Breast epithelium (tissue), 4 donors: ENCODE measurements around the gene ZNF789. TPM values are rescaled to one million over a fixed set of nuclear protein-coding genes. Genes with fewer than 3 reads are reported as not detected.

ENCODE experiments used
- DNase-seq, 2 donors: peaks; one replicate each; pipeline ENCODE4 v3.0.0-alpha.2; 2019; ENCODE audit warnings: low spot score in 2 of 2
- H3K27ac ChIP-seq, 2 donors: fragments of 200-600 bp; sonication (generic) in 1 of 2; one replicate each; pipeline ENCODE4 v1.5.1; 2016 to 2019; ENCODE audit warnings: mild to moderate bottlenecking in 1 of 2
- H3K27me3 ChIP-seq, 2 donors: fragments of 200-600 bp; sonication (generic) in 1 of 2; one replicate each; pipeline versions ENCODE4 v1.5.1 to v1.6.0; 2017 to 2019; ENCODE audit warnings: control low read depth in 1 of 2, mild to moderate bottlenecking in 1 of 2
- H3K36me3 ChIP-seq: fragments of 200-600 bp; one replicate; pipeline ENCODE4 v1.5.1; 2019
- H3K4me1 ChIP-seq, 2 donors: fragments of 200-600 bp; sonication (generic); one replicate each; pipeline ENCODE4 v1.5.1; 2016 to 2019; ENCODE audit warnings: control low read depth in 1 of 2
- H3K4me3 ChIP-seq, 3 donors: fragments of 200-600 bp; sonication (generic); 1 replicate in 2 of 3; 2 replicates in 1 of 3; pipeline ENCODE4 v1.5.1; 2016 to 2019; ENCODE audit warnings: mild to moderate bottlenecking in 3 of 3, moderate library complexity in 2 of 3
- H3K9me3 ChIP-seq, 2 donors: fragments of 200-600 bp; sonication (generic) in 1 of 2; one replicate each; pipeline ENCODE4 v1.5.1; 2016 to 2019; ENCODE audit warnings: control low read depth in 1 of 2
- POLR2A ChIP-seq: fragments of 450-650 bp; IDR thresholded peaks from one replicate; pipeline ENCODE4 v1.6.1; 2016; ENCODE audit warnings: antibody characterized with exemption, mild to moderate bottlenecking, moderate library complexity
- POLR2AphosphoS5 ChIP-seq, 3 donors: sonication (generic); formaldehyde crosslinking; IDR thresholded peaks; one replicate each; pipeline ENCODE4 v1.6.1; 2017; ENCODE audit warnings: antibody characterized with exemption in 3 of 3
- intact Hi-C: fragments of 100-400 bp; cut with DNase I; formaldehyde crosslinking; loops from one replicate; pipeline ENCODE4 v1.15.1; 2023; ENCODE audit warnings: low total_unique reads
- total RNA-seq, 3 donors: library from RNA; depleted of rRNA; stranded (reverse); fragments of >200 nt; gene quantifications; one replicate each; pipeline ENCODE4 v1.1.0, GENCODE V29; 2016
- TF ChIP-seq, protein P1 (sequence below), 3 donors: fragments of 450-650 bp; IDR thresholded peaks; one replicate each; pipeline ENCODE4 v1.5.1; 2016 to 2017; ENCODE audit warnings: antibody characterized with exemption in 3 of 3, mild to moderate bottlenecking in 3 of 3, moderate library complexity in 3 of 3

The ZNF789 gene
- total RNA-seq, 3 donors from 2014 or later = 4.6 to 12.3 (median 8.5) TPM

- Histone ChIP-seq H3K27me3 (no peaks in the 10 kb centered on the region), H3K4me1 (no peaks in the 10 kb centered on the region), H3K27ac (peak overlapping the region in 1 of 2 donors; percentile 43), H3K9me3 (no peaks in the 10 kb centered on the region), H3K36me3 (no peaks in the 10 kb centered on the region), H3K4me3 (no peak overlapping the region)
- no peak for DNase-seq
- intact Hi-C loops = no loop called here
- TF ChIP-seq POLR2A = no peak
- no peak for TF ChIP-seq POLR2AphosphoS5 (IDR thresholded peaks at IDR 0.05)
- TF ChIP-seq, protein P1, sequence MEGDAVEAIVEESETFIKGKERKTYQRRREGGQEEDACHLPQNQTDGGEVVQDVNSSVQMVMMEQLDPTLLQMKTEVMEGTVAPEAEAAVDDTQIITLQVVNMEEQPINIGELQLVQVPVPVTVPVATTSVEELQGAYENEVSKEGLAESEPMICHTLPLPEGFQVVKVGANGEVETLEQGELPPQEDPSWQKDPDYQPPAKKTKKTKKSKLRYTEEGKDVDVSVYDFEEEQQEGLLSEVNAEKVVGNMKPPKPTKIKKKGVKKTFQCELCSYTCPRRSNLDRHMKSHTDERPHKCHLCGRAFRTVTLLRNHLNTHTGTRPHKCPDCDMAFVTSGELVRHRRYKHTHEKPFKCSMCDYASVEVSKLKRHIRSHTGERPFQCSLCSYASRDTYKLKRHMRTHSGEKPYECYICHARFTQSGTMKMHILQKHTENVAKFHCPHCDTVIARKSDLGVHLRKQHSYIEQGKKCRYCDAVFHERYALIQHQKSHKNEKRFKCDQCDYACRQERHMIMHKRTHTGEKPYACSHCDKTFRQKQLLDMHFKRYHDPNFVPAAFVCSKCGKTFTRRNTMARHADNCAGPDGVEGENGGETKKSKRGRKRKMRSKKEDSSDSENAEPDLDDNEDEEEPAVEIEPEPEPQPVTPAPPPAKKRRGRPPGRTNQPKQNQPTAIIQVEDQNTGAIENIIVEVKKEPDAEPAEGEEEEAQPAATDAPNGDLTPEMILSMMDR (IDR thresholded peaks at IDR 0.05) = no peak
Observed at GRCh38 chr7:99453105-99453504, 19.6 kb upstream of the ZNF789 start.

GRCh38 chr7:99455874-99456273, 16.8 kb upstream of the ZNF789 start:
- H3K36me3 ChIP-seq = no peaks in the 10 kb centered on the region
- no peak for TF ChIP-seq POLR2A
- TF ChIP-seq POLR2AphosphoS5 (IDR thresholded peaks at IDR 0.05) = no peak
- TF ChIP-seq, protein P1 (IDR thresholded peaks at IDR 0.05) = no peak
- intact Hi-C loops = no loop called here
- H3K27me3 ChIP-seq = no peaks in the 10 kb centered on the region
- H3K4me1 ChIP-seq = no peaks in the 10 kb centered on the region
- DNase-seq = no peak
- no peak overlapping the region for H3K4me3 ChIP-seq
- no peaks in the 10 kb centered on the region for H3K9me3 ChIP-seq
- H3K27ac ChIP-seq = no peak overlapping the region

- no peaks in the 10 kb centered on the region for H3K4me1 ChIP-seq
Observed at GRCh38 chr7:99456288-99456687, 16.4 kb upstream of the ZNF789 start.

DNA sequence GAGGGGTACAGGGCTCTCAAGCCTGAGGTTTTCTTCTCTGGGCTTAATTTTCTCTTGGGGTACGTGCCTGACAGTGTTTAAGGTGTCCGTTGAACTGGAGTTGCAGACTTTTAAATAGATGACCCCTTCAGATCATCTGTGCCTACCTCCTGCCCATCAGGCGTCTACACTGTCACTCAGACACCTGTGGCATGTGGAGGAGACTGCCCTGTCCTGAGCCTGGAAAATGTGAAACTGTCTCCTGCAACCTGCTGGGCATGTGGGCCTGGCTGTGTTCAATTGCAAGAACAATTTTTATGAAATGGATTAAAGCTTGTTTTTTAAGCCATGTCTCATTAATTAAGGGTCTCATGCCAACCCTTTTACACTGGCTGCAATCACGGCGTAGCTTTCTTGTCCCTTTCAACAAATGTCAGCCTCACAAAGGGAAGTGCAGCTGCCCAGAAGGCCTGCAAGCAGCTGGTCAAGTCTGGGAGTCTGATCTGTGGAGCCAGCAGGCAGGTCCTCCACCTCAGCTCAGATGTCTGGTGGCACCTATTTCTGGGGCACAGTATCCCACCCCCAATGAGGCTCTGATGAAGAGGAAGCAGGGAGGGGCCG, 15.5 kb upstream of the ZNF789 start:
- intact Hi-C loops = no loop called here
- Histone ChIP-seq H3K36me3 (no peaks in the 10 kb centered on the region), H3K27ac (no peak overlapping the region), H3K27me3 (no peaks in the 10 kb centered on the region), H3K9me3 (no peaks in the 10 kb centered on the region), H3K4me3 (no peak overlapping the region), H3K4me1 (no peaks in the 10 kb centered on the region)
- TF ChIP-seq POLR2A (no peak), POLR2AphosphoS5 (IDR thresholded peaks at IDR 0.05) (no peak)
- TF ChIP-seq, protein P1 (IDR thresholded peaks at IDR 0.05) = no peak
- no peak for DNase-seq

More at GRCh38 chr7:99456288-99456687, 16.4 kb upstream of the ZNF789 start:
- H3K4me3 ChIP-seq = no peak overlapping the region
- H3K27ac ChIP-seq = no peak overlapping the region
- H3K36me3 ChIP-seq = no peaks in the 10 kb centered on the region
- no peak for DNase-seq
- no peak for TF ChIP-seq POLR2AphosphoS5 (IDR thresholded peaks at IDR 0.05)
- TF ChIP-seq, protein P1 (IDR thresholded peaks at IDR 0.05) = no peak
- no peak for TF ChIP-seq POLR2A
- no peaks in the 10 kb centered on the region for H3K9me3 ChIP-seq
- intact Hi-C loops = no loop called here
- no peaks in the 10 kb centered on the region for H3K27me3 ChIP-seq

DNA sequence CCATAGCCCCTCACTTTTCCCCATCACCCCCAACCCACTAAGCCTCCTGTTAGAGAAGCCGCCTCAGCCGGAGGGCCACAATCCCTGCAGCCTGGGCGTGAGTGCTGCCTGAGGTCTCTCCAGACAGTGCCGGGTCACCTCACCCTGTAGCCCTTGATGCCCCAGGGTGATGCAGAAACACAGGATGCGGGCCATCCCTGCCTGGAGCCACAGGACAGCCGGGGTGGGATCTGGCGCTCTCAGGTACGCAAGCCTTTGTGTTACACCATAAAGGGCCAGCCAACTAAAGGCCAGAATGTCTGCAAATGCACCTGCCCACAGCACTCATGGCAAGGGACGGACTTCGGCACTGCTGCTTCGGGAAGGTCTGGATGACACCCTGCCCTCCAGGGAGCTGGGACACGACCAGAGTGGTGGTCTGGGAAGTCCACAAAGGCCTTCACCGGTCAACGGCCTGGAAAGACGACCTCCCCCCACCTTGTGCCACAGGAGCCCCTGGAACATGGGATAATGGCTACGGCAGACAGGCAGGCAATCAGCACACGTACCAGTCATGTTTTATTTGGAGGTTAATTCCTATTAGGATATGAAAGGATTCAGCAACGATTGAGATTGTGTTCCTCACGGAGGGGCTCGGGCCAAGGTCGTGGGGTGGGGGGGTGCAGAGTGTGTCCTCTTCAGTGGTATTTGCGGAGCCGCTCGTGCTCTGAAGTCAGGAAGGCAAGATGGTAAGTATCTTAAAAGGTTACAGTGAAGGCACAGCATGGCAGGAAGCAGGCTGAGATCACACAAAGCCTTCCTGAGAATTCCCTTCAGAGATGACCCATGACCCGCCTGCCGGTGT, 14.8 kb upstream of the ZNF789 start:
- TF ChIP-seq POLR2AphosphoS5 (IDR thresholded peaks at IDR 0.05) (no peak), POLR2A (no peak)
- TF ChIP-seq, protein P1 (IDR thresholded peaks at IDR 0.05) = no peak

More for the DNA sequence above, 14.8 kb upstream of the ZNF789 start:
- no peak overlapping the region for H3K4me3 ChIP-seq
- H3K27ac ChIP-seq = no peak overlapping the region
- H3K9me3 ChIP-seq = no peaks in the 10 kb centered on the region
- intact Hi-C loops = no loop called here
- DNase-seq = no peak
- H3K4me1 ChIP-seq = no peaks in the 10 kb centered on the region
- no peaks in the 10 kb centered on the region for H3K27me3 ChIP-seq
- no peaks in the 10 kb centered on the region for H3K36me3 ChIP-seq
